ENCODE data around the gene PPP4R1.
"Not testable (repeated sequence)": the region's sequence is repeated elsewhere in the genome, so short reads cannot be mapped to it uniquely, and the experiment has no call there.

The PPP4R1 gene

DNA sequence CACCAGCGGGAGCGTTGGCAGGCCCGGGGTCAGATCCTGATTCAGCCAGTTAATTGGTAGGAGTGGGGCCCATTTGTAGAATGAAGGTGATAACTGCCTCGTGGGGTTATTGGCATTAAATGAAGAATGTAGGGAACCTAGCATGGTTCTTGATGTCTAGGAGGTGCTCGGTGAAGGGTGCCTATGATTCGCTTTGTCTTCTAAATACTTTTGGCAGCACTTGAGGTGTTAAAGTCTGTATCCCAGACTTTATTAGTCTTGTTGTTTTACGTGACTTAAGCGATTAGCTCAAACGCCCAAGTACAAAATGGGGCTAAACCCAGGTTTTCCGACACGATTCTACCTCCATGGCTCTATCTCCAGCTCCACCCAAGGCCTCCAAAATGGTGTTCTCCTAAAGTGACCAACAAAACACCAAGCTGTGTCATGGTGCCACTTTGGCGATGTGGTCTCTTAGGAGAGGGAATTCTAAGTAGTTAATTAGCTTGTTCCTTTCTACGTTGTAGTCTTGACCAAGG, 980 bp upstream of the PPP4R1 start:
- Histone ChIP-seq H3K4me2 (peak overlapping the region; percentile 66 to 91 (median 82)), H3K4me3 (peak overlapping the region; percentile 78 to 92 (median 84)), H3K27ac (peak overlapping the region; percentile 90 to 97 (median 95)), H3K27me3 (no peaks in the 10 kb centered on the region), H3K4me1 (peaks cover 32 to 58% (median 38%) of the 10 kb centered on the region in 10 experiments), H3K9me3 (replicated peaks in 1 of 11) (no peaks in the 10 kb centered on the region), H4K20me1 (peaks cover 18 to 35% (median 29%) of the 10 kb centered on the region in 11 experiments; a peak in 21 of 22 replicates), H3K36me3 (peaks cover 13 to 17% (median 16%) of the 10 kb centered on the region in 11 experiments), H3K9ac (peak overlapping the region; percentile 91 to 99 (median 95))
- TF ChIP-seq Cebpa-rat (IDR thresholded peaks at IDR 0.05), result no peak

GRCh38 chr18:9613550-9614400, 584 bp downstream of the PPP4R1 start:
- H3K36me3 ChIP-seq, result peaks cover 16 to 30% (median 21%) of the 10 kb centered on the region in 11 experiments
- H4K20me1 ChIP-seq, result peaks cover 30 to 51% (median 45%) of the 10 kb centered on the region in 11 experiments; a peak in 21 of 22 replicates
- peak overlapping the region; percentile 90 to 97 (median 95) for H3K27ac ChIP-seq
- peak overlapping the region; percentile 63 to 93 (median 85) for H3K4me2 ChIP-seq
- H3K9me3 ChIP-seq (replicated peaks in 1 of 11), result no peaks in the 10 kb centered on the region
- peaks cover 32 to 68% (median 40%) of the 10 kb centered on the region in 10 experiments for H3K4me1 ChIP-seq
- peak overlapping the region; percentile 78 to 92 (median 84) for H3K4me3 ChIP-seq
- TF ChIP-seq Cebpa-rat (IDR thresholded peaks at IDR 0.05), result no peak
- H3K27me3 ChIP-seq, result no peaks in the 10 kb centered on the region
- H3K9ac ChIP-seq, result peak overlapping the region; percentile 91 to 99 (median 95)

GRCh38 chr18:9612977-9613376, 1.4 kb downstream of the PPP4R1 start:
- Histone ChIP-seq H3K4me1 (peaks cover 32 to 75% (median 40%) of the 10 kb centered on the region in 10 experiments), H4K20me1 (peaks cover 38 to 59% (median 53%) of the 10 kb centered on the region in 11 experiments; a peak in 21 of 22 replicates), H3K4me3 (peak overlapping the region; percentile 78 to 92 (median 84)), H3K36me3 (peaks cover 16 to 38% (median 21%) of the 10 kb centered on the region in 11 experiments), H3K4me2 (peak overlapping the region; percentile 63 to 93 (median 85)), H3K27me3 (no peaks in the 10 kb centered on the region), H3K9me3 (replicated peaks in 1 of 11) (no peaks in the 10 kb centered on the region), H3K9ac (peak overlapping the region; percentile 91 to 99 (median 95)), H3K27ac (peak overlapping the region in 10 of 11 experiments; percentile 90 to 97 (median 95); a peak in 19 of 22 replicates)
- no peak for TF ChIP-seq Cebpa-rat (IDR thresholded peaks at IDR 0.05)

- Histone ChIP-seq H3K36me3 (peaks cover 22 to 44% (median 27%) of the 10 kb centered on the region in 11 experiments), H3K9ac (peak overlapping the region; percentile 91 to 99 (median 95); a peak in 19 of 22 replicates), H3K9me3 (replicated peaks in 1 of 11) (no peaks in the 10 kb centered on the region), H4K20me1 (peaks cover 44 to 65% (median 60%) of the 10 kb centered on the region in 11 experiments; a peak in 21 of 22 replicates), H3K27ac (peak overlapping the region in 1 of 11 experiments; percentile 6; a peak in 1 of 22 replicates), H3K4me3 (peak overlapping the region; percentile 78 to 92 (median 84); a peak in 17 of 20 replicates), H3K27me3 (no peaks in the 10 kb centered on the region), H3K4me1 (peaks cover 30 to 73% (median 38%) of the 10 kb centered on the region in 10 experiments), H3K4me2 (peak overlapping the region; percentile 63 to 93 (median 85))
- TF ChIP-seq Cebpa-rat (IDR thresholded peaks at IDR 0.05), result no peak
Measured at GRCh38 chr18:9612215-9612830, 2.0 kb downstream of the PPP4R1 start.

DNA sequence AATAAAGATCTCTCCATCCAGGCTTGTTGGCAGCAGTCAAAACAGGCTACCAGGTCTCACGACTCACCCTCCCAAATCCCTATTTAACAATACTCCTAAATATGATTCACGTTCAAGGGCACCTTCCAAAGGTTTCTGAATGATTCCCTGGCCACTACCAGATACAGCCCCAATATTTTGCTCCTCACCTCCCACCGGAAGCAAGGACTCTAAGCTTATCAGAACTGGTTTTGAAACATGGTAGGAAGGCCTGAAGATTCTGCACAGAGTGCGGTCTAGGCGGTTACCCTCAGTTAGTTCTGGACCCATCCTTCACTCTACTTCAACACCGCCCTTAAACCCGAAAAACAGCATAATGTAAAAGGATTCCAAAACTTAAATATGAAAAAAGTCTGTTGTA, 5.2 kb downstream of the PPP4R1 start:
- TF ChIP-seq Cebpa-rat (IDR thresholded peaks at IDR 0.05), result no peak
- H3K9ac ChIP-seq, result 0 out of 22 replicates have a peak overlapping the region, but pooled peaks of 1 of the 11 experiments have one; percentile 53
- peaks cover 30 to 52% (median 42%) of the 10 kb centered on the region in 11 experiments for H3K36me3 ChIP-seq
- H3K4me1 ChIP-seq, result peaks cover 12 to 56% (median 23%) of the 10 kb centered on the region in 10 experiments
- no peak overlapping the region for H3K4me3 ChIP-seq
- H3K27ac ChIP-seq, result no peak overlapping the region
- H3K27me3 ChIP-seq, result no peaks in the 10 kb centered on the region
- peaks cover 51 to 96% (median 88%) of the 10 kb centered on the region in 11 experiments; a peak in 21 of 22 replicates for H4K20me1 ChIP-seq
- H3K9me3 ChIP-seq (replicated peaks in 1 of 11), result peaks cover 0 to 3% (median 0%) of the 10 kb centered on the region in 11 experiments; a peak in 1 of 22 replicates
- peak overlapping the region in 1 of 11 experiments; percentile 8; a peak in 1 of 22 replicates for H3K4me2 ChIP-seq

DNA sequence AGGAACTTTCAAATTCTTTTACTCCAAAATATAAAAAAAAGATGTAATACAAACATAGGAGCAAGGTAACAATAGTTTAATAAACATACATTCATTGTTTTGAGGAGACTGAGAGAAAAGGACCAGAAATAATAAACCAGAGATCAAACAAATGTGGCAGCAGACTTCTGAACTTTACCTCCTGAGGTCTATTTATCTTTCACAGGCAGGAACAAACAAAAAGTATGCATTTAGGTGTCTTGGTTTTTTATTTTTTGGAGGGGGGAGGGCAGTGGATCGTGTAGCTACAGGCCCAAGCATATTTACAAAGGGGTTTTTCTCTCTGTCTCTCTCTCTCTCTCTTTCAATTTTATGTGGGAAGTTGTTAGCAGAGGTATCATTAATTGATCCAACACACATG, 5.6 kb downstream of the PPP4R1 start:
- peaks cover 51 to 99% (median 90%) of the 10 kb centered on the region in 11 experiments; a peak in 21 of 22 replicates for H4K20me1 ChIP-seq
- peaks cover 0 to 5% (median 0%) of the 10 kb centered on the region in 11 experiments; a peak in 4 of 22 replicates for H3K9me3 ChIP-seq (replicated peaks in 1 of 11)
- peak overlapping the region in 1 of 11 experiments; percentile 53; a peak in 1 of 22 replicates for H3K9ac ChIP-seq
- TF ChIP-seq Cebpa-rat (IDR thresholded peaks at IDR 0.05), result no peak
- H3K27ac ChIP-seq, result no peak overlapping the region
- no peak overlapping the region for H3K4me3 ChIP-seq
- H3K4me1 ChIP-seq, result peaks cover 12 to 56% (median 23%) of the 10 kb centered on the region in 10 experiments
- peak overlapping the region in 1 of 11 experiments; percentile 8; a peak in 1 of 22 replicates for H3K4me2 ChIP-seq
- H3K27me3 ChIP-seq, result no peaks in the 10 kb centered on the region
- H3K36me3 ChIP-seq, result peaks cover 30 to 53% (median 42%) of the 10 kb centered on the region in 11 experiments

- Histone ChIP-seq H3K27ac (no peak overlapping the region), H3K4me2 (peak overlapping the region in 1 of 11 experiments; percentile 8; a peak in 1 of 22 replicates), H4K20me1 (peaks cover 51 to 99% (median 92%) of the 10 kb centered on the region in 11 experiments; a peak in 21 of 22 replicates), H3K9me3 (replicated peaks in 1 of 11) (peaks cover 0 to 9% (median 4%) of the 10 kb centered on the region in 11 experiments; a peak in 13 of 22 replicates), H3K36me3 (peaks cover 32 to 57% (median 46%) of the 10 kb centered on the region in 11 experiments), H3K27me3 (no peaks in the 10 kb centered on the region), H3K9ac (peak overlapping the region in 1 of 11 experiments; percentile 53; a peak in 1 of 22 replicates), H3K4me3 (no peak overlapping the region), H3K4me1 (peaks cover 12 to 56% (median 23%) of the 10 kb centered on the region in 10 experiments)
- no peak for TF ChIP-seq Cebpa-rat (IDR thresholded peaks at IDR 0.05)
Measured at GRCh38 chr18:9608298-9608697, 6.1 kb downstream of the PPP4R1 start.

GRCh38 chr18:9607111-9607510, 7.2 kb downstream of the PPP4R1 start:
- H3K27me3 ChIP-seq, H3K4me3 ChIP-seq, H3K4me2 ChIP-seq, H3K9ac ChIP-seq, H3K27ac ChIP-seq: not testable (repeated sequence)
- peaks cover 43 to 95% (median 80%) of the 10 kb centered on the region in 11 experiments; a peak in 21 of 22 replicates for H4K20me1 ChIP-seq
- peaks cover 39 to 66% (median 53%) of the 10 kb centered on the region in 11 experiments for H3K36me3 ChIP-seq
- peaks cover 5 to 45% (median 13%) of the 10 kb centered on the region in 10 experiments; a peak in 18 of 20 replicates for H3K4me1 ChIP-seq
- peaks cover 9 to 19% (median 13%) of the 10 kb centered on the region in 11 experiments; a peak in 21 of 22 replicates for H3K9me3 ChIP-seq (replicated peaks in 1 of 11)

Data from BLaER1 treated with 17β-estradiol and CSF1 and Interleukin-3, amounts not matched to agents 10 nM and 100 nM (cell line).